Measurements from ENCODE around the gene PGBD5. TPM values are rescaled to one million over a fixed set of nuclear protein-coding genes. Genes with fewer than 3 reads are reported as not detected.

PGBD5 gene
- total and polyA plus RNA-seq, 2 of the 13 experiments (the other 11 are each of a cell fraction or from before 2014, with no cell fraction given): 0.04 to 0.13 TPM

- ChIA-PET POLR2A (no interaction called here), CTCF (ENCODE audit: low intra/inter-chr PET ratio, low total read pairs) (no interaction called here)
- Histone ChIP-seq H3K79me2 (ENCODE audit: insufficient read depth, low read length) (no peaks in the 10 kb centered on the region), H3K27me3 (ENCODE audit: control insufficient read depth in 1 of 2, insufficient read depth in 2 of 2, low read length in 2 of 2) (peaks cover 0 to 7% of the 10 kb centered on the region in 2 experiments; a peak in 2 of 5 replicates), H3K9ac (ENCODE audit: insufficient read depth, low read depth, low read length) (no peak overlapping the region), H3K4me1 (ENCODE audit: insufficient read depth, low read length) (peaks cover 21% of the 10 kb centered on the region), H3K27ac (ENCODE audit: extremely low read length, insufficient read depth, low read length) (no peak overlapping the region), H2AFZ (ENCODE audit: low read length) (no peak overlapping the region), H3K36me3 (replicated peaks in 1 of 2; ENCODE audit: control insufficient read depth in 1 of 2, insufficient read depth in 2 of 2, low read length in 2 of 2) (no peaks in the 10 kb centered on the region), H3K9me3 (ENCODE audit: low read length) (peaks cover 13% of the 10 kb centered on the region), H3K4me2 (ENCODE audit: low read depth, low read length) (no peak overlapping the region), H4K20me1 (ENCODE audit: insufficient read depth, low read length) (no peaks in the 10 kb centered on the region), H3K4me3 (replicated peaks in 1 of 3; ENCODE audit: insufficient read depth in 1 of 3, low read depth in 2 of 3, low read length in 3 of 3) (no peak overlapping the region)
- FAIRE-seq (no peak), DNase-seq (ENCODE audit: low spot score) (no peak), ATAC-seq (no peak)
- in situ Hi-C loops (cut with HindIII; ENCODE audit: extremely low pct_ligation_motif_present, low pct_unique_long_range_greater_than_20kb) (no loop called here), intact Hi-C loops (cut with micrococcal nuclease; ENCODE audit: unreplicated experiment) (no loop called here)
- BruUV-seq (replicated peaks): no TSS peak
- WGBS (ENCODE audit: low lambda C conversion rate): 39% methylated on average over 2 of the region's 2 CpGs
- TF ChIP-seq ZNF407 (CRISPR knock-in tag; IDR thresholded peaks at IDR 0.05; ENCODE audit: not compliant biosample characterization): no peak
- no peak for TF ChIP-seq THAP9 (CRISPR knock-in tag; IDR thresholded peaks at IDR 0.05; ENCODE audit: borderline replicate concordance)
- no peak for TF ChIP-seq ZNF564 (CRISPR knock-in tag; IDR thresholded peaks at IDR 0.05)
- TF ChIP-seq TRAFD1 (CRISPR knock-in tag; IDR thresholded peaks at IDR 0.05; ENCODE audit: borderline replicate concordance): no peak
- no peak for TF ChIP-seq DZIP1 (CRISPR knock-in tag; IDR thresholded peaks at IDR 0.05)
- TF ChIP-seq IRX3 (CRISPR knock-in tag; IDR thresholded peaks at IDR 0.05; ENCODE audit: borderline replicate concordance, low read depth): no peak
- no peak for TF ChIP-seq ZNF775 (CRISPR knock-in tag; IDR thresholded peaks at IDR 0.05; ENCODE audit: borderline replicate concordance)
Observed at GRCh38 chr1:230377851-230378250, 48.3 kb downstream of the PGBD5 start.
